ENCODE measurements around the gene MYT1. TPM values are rescaled to one million over a fixed set of nuclear protein-coding genes. Genes with fewer than 3 reads are reported as not detected.

The MYT1 gene
- total RNA-seq, 3 donors from 2014 or later, result 0.12 to 0.76 (median 0.14) TPM

GRCh38 chr20:64167676-64168075 lies 3.4 kb downstream of the MYT1 start:
- intact Hi-C loops (cut with DNase I, micrococcal nuclease), result no loop called here
- H3K4me1 ChIP-seq (ENCODE audit: low read depth), result no peaks in the 10 kb centered on the region
- H3K4me3 ChIP-seq, result no peak overlapping the region
- no peaks in the 10 kb centered on the region for H3K9me3 ChIP-seq
- ATAC-seq (no peak), DNase-seq (no peak)
- no peaks in the 10 kb centered on the region for H3K36me3 ChIP-seq (ENCODE audit: low read depth)
- TF ChIP-seq, protein P1, sequence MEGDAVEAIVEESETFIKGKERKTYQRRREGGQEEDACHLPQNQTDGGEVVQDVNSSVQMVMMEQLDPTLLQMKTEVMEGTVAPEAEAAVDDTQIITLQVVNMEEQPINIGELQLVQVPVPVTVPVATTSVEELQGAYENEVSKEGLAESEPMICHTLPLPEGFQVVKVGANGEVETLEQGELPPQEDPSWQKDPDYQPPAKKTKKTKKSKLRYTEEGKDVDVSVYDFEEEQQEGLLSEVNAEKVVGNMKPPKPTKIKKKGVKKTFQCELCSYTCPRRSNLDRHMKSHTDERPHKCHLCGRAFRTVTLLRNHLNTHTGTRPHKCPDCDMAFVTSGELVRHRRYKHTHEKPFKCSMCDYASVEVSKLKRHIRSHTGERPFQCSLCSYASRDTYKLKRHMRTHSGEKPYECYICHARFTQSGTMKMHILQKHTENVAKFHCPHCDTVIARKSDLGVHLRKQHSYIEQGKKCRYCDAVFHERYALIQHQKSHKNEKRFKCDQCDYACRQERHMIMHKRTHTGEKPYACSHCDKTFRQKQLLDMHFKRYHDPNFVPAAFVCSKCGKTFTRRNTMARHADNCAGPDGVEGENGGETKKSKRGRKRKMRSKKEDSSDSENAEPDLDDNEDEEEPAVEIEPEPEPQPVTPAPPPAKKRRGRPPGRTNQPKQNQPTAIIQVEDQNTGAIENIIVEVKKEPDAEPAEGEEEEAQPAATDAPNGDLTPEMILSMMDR (IDR thresholded peaks at IDR 0.05), result no peak

GRCh38 chr20:64168381-64169090 lies 4.3 kb downstream of the MYT1 start:
- H3K36me3 ChIP-seq (ENCODE audit: low read depth), result no peaks in the 10 kb centered on the region
- no peaks in the 10 kb centered on the region for H3K4me1 ChIP-seq (ENCODE audit: low read depth)
- TF ChIP-seq, protein P1 (IDR thresholded peaks at IDR 0.05), result no peak
- no peaks in the 10 kb centered on the region for H3K9me3 ChIP-seq
- DNase-seq, result no peak
- H3K4me3 ChIP-seq, result no peak overlapping the region
- intact Hi-C loops (cut with DNase I, micrococcal nuclease), result no loop called here
- ATAC-seq, result no peak

- H3K9me3 ChIP-seq, result no peaks in the 10 kb centered on the region
- no peak for DNase-seq
- no peaks in the 10 kb centered on the region for H3K36me3 ChIP-seq (ENCODE audit: low read depth)
- intact Hi-C loops (cut with DNase I, micrococcal nuclease), result no loop called here
- TF ChIP-seq, protein P1 (IDR thresholded peaks at IDR 0.05), result no peak
- no peak overlapping the region for H3K4me3 ChIP-seq
- ATAC-seq, result no peak
- no peaks in the 10 kb centered on the region for H3K4me1 ChIP-seq (ENCODE audit: low read depth)
These were observed 4.9 kb downstream of the MYT1 start for GRCh38 chr20:64169091-64169560.

- ATAC-seq, result no peak
- TF ChIP-seq, protein P1 (IDR thresholded peaks at IDR 0.05), result no peak
- intact Hi-C loops (cut with DNase I, micrococcal nuclease), result no loop called here
These were observed 7.0 kb downstream of the MYT1 start for GRCh38 chr20:64171211-64171610.

DNA sequence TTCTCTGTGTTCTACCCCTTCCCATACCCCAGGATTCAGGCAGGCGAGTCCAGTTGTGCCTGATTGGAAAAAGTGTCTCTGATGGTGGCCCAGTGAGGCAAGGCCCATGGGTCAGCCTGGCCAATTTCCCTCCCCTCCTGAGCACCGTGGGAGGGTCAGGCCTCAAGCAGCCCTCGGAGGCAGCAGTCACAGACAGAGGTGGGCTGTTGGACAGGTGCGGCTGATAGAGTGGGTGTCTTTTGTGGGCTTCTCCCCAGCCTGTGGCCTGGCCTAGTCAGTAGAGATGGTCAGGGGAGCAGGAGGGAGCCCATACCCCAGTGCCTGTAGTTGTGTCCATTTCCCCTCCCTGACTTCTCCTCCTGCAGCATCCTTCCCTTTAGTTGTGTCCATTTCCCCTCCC lies 8.9 kb downstream of the MYT1 start:
- Histone ChIP-seq H3K9me3 (no peaks in the 10 kb centered on the region), H3K36me3 (ENCODE audit: low read depth) (no peaks in the 10 kb centered on the region), H3K4me3 (no peak overlapping the region), H3K4me1 (ENCODE audit: low read depth) (no peaks in the 10 kb centered on the region)
- ATAC-seq (no peak), DNase-seq (no peak)
- intact Hi-C loops (cut with DNase I, micrococcal nuclease), result no loop called here
- TF ChIP-seq, protein P1 (IDR thresholded peaks at IDR 0.05), result no peak

More at GRCh38 chr20:64171211-64171610, 7.0 kb downstream of the MYT1 start:
- H3K36me3 ChIP-seq (ENCODE audit: low read depth), result no peaks in the 10 kb centered on the region
- no peaks in the 10 kb centered on the region for H3K4me1 ChIP-seq (ENCODE audit: low read depth)
- H3K9me3 ChIP-seq, result no peaks in the 10 kb centered on the region
- H3K4me3 ChIP-seq, result no peak overlapping the region
- DNase-seq, result no peak
